Panc1 (cell line): ENCODE measurements around the gene ZRANB2.

Source experiments
- POLR2AphosphoS5 ChIP-seq: IDR thresholded peaks from 2 replicates; pipeline ENCODE4 v1.6.1; 2012; ENCODE audit warnings: mild to moderate bottlenecking, low read depth, low read length, moderate library complexity
- SIN3A ChIP-seq: IDR thresholded peaks from 2 replicates; pipeline ENCODE4 v1.6.1; 2012; ENCODE audit warnings: low read depth, mild to moderate bottlenecking, low read length, moderate library complexity, borderline replicate concordance; ENCODE audit not compliant: insufficient read depth
- TCF7L2 ChIP-seq: IDR thresholded peaks from 2 replicates; pipeline ENCODE4 v1.6.1; 2011; ENCODE audit warnings: mild to moderate bottlenecking, low read depth, low read length, inconsistent platforms
- TF ChIP-seq, protein P1 (sequence below): fragments of 450-650 bp; IDR thresholded peaks from 2 replicates; pipeline ENCODE4 v1.5.1; 2017; ENCODE audit warnings: mild to moderate bottlenecking
- TF ChIP-seq, protein P2 (sequence below), 2 experiments: IDR thresholded peaks; 2 replicates each; pipeline ENCODE4 v1.6.1; 2011 to 2012; ENCODE audit warnings: low read depth in 2 of 2, control low read depth in 1 of 2, low read length in 1 of 2, mild to moderate bottlenecking in 1 of 2, moderate library complexity in 1 of 2; ENCODE audit not compliant: insufficient read depth in 1 of 2

DNA sequence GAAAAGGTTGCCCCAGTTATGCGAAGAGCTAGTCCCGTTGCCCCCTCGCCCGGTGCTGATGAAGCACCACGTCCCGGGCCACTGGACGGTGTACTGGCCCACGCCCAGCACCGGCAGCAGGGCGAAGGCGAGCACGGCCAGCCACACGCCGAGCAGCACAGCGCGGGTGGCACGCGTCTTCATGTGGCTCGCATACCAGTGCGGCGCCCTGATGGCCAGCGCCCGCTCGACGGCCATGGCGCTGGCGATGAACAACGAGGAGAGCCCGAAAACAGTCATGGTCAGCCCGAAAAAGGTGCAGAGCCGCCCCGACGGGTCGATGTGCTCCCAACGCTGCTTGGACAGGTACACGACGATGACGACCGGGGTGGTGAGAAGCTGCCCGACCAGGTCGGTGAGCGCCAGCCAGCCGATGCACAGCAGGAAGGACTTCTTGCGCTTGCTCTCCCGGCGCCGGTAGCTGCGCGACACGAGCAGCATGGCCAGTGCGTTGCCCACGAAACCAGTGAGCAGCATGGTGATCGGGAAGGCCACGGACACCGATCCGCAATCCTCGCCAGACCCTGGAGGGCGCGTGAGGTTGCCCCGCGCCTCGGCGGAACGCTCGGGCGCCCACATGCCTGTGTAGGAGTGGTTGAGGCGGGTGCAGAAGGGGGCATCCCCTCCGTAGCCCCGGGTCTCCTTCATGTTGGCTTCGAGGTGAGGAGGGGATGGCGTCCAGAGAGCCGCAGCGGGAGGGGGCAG lies 33.8 kb downstream of the ZRANB2 start:
- TF ChIP-seq, protein P1, sequence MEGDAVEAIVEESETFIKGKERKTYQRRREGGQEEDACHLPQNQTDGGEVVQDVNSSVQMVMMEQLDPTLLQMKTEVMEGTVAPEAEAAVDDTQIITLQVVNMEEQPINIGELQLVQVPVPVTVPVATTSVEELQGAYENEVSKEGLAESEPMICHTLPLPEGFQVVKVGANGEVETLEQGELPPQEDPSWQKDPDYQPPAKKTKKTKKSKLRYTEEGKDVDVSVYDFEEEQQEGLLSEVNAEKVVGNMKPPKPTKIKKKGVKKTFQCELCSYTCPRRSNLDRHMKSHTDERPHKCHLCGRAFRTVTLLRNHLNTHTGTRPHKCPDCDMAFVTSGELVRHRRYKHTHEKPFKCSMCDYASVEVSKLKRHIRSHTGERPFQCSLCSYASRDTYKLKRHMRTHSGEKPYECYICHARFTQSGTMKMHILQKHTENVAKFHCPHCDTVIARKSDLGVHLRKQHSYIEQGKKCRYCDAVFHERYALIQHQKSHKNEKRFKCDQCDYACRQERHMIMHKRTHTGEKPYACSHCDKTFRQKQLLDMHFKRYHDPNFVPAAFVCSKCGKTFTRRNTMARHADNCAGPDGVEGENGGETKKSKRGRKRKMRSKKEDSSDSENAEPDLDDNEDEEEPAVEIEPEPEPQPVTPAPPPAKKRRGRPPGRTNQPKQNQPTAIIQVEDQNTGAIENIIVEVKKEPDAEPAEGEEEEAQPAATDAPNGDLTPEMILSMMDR, result no peak
- TF ChIP-seq POLR2AphosphoS5, result no peak
- TF ChIP-seq, protein P2, sequence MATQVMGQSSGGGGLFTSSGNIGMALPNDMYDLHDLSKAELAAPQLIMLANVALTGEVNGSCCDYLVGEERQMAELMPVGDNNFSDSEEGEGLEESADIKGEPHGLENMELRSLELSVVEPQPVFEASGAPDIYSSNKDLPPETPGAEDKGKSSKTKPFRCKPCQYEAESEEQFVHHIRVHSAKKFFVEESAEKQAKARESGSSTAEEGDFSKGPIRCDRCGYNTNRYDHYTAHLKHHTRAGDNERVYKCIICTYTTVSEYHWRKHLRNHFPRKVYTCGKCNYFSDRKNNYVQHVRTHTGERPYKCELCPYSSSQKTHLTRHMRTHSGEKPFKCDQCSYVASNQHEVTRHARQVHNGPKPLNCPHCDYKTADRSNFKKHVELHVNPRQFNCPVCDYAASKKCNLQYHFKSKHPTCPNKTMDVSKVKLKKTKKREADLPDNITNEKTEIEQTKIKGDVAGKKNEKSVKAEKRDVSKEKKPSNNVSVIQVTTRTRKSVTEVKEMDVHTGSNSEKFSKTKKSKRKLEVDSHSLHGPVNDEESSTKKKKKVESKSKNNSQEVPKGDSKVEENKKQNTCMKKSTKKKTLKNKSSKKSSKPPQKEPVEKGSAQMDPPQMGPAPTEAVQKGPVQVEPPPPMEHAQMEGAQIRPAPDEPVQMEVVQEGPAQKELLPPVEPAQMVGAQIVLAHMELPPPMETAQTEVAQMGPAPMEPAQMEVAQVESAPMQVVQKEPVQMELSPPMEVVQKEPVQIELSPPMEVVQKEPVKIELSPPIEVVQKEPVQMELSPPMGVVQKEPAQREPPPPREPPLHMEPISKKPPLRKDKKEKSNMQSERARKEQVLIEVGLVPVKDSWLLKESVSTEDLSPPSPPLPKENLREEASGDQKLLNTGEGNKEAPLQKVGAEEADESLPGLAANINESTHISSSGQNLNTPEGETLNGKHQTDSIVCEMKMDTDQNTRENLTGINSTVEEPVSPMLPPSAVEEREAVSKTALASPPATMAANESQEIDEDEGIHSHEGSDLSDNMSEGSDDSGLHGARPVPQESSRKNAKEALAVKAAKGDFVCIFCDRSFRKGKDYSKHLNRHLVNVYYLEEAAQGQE (IDR thresholded peaks at IDR 0.05; ENCODE audit: insufficient read depth in 1 of 2, low read depth in 2 of 2, low read length in 1 of 2), result no peak
- TF ChIP-seq SIN3A, result no peak
- TF ChIP-seq TCF7L2, result no peak
